Measurements from ENCODE around the gene NUP210L.

The NUP210L gene

GRCh38 chr1:153963850-153964331, 191.0 kb downstream of the NUP210L start:
- Histone ChIP-seq H3K4me2 (ENCODE audit: low read length, poor library complexity, severe bottlenecking) (peak overlapping the region; percentile 85), H3K79me1 (replicated peaks; ENCODE audit: low read length, poor library complexity, severe bottlenecking) (peaks cover 17% of the 10 kb centered on the region), H3K36me3 (ENCODE audit: control insufficient read depth in 1 of 2, insufficient read depth in 2 of 2, low read depth in 1 of 2, low read length in 2 of 2) (peaks cover 16 to 24% of the 10 kb centered on the region in 2 experiments), H2AK5ac (ENCODE audit: low read length, severe bottlenecking) (peak overlapping the region; percentile 11), H2BK12ac (ENCODE audit: low read length in 2 of 2) (peak overlapping the region in 1 of 2 experiments; percentile 75), H4K8ac (ENCODE audit: low read length) (peak overlapping the region; percentile 74), H3K9ac (ENCODE audit: low read length) (peak overlapping the region; percentile 92), H3K27me3 (ENCODE audit: control insufficient read depth in 1 of 2, insufficient read depth in 1 of 2, low read length in 2 of 2) (no peaks in the 10 kb centered on the region), H3K27ac (ENCODE audit: low read length, poor library complexity, severe bottlenecking) (peak overlapping the region; percentile 86), H3K18ac (ENCODE audit: low read depth in 1 of 2, low read length in 2 of 2) (peak overlapping the region; percentile 2 to 67), H2AFZ (ENCODE audit: low read depth, low read length) (peak overlapping the region; percentile 29), H2BK5ac (ENCODE audit: low read depth, low read length, poor library complexity, severe bottlenecking) (no peak overlapping the region), H3K4ac (ENCODE audit: low read depth in 1 of 2, low read length in 2 of 2) (peak overlapping the region; percentile 46 to 92), H3K14ac (ENCODE audit: low read length in 2 of 2) (peak overlapping the region in 1 of 2 experiments; percentile 73), H3K9me3 (ENCODE audit: control insufficient read depth, low read length) (no peaks in the 10 kb centered on the region), H3K23ac (ENCODE audit: low read length in 2 of 2) (peak overlapping the region in 1 of 2 experiments; percentile 2), H2BK120ac (ENCODE audit: low read depth, low read length) (no peak overlapping the region), H3K4me3 (ENCODE audit: insufficient read depth in 1 of 2, low read depth in 1 of 2, low read length in 2 of 2) (peak overlapping the region; percentile 49 to 97), H3K4me1 (ENCODE audit: control insufficient read depth, insufficient read depth, low read depth, low read length) (peaks cover 14% of the 10 kb centered on the region), H4K91ac (ENCODE audit: low read length) (peak overlapping the region; percentile 78), H2BK15ac (ENCODE audit: low read depth, poor library complexity, severe bottlenecking) (peak overlapping the region; percentile 73)
- no peak for DNase-seq
- WGBS: 0% methylated on average over 22 of the region's 22 CpGs

GRCh38 chr1:153963030-153963849, 191.6 kb downstream of the NUP210L start, which contains the start of gene SLC39A1:
SLC39A1 (minus strand) TSS chr1:153963537; CDS start chr1:153962715, 822 bp downstream.
- Histone ChIP-seq H3K4me2 (ENCODE audit: low read length, poor library complexity, severe bottlenecking) (peak within 1 kb of the TSS; percentile 85), H3K9me3 (ENCODE audit: control insufficient read depth, low read length) (no peaks in the 10 kb centered on the region), H3K9ac (ENCODE audit: low read length) (peak within 1 kb of the TSS; percentile 92), H3K18ac (ENCODE audit: low read depth in 1 of 2, low read length in 2 of 2) (peak within 1 kb of the TSS; percentile 75 to 93), H3K14ac (ENCODE audit: low read length in 2 of 2) (peak within 1 kb of the TSS in 1 of 2 experiments; percentile 89), H2BK12ac (ENCODE audit: low read length in 2 of 2) (peak within 1 kb of the TSS; percentile 75 to 78), H3K36me3 (ENCODE audit: control insufficient read depth in 1 of 2, insufficient read depth in 2 of 2, low read depth in 1 of 2, low read length in 2 of 2) (peaks cover 16 to 24% of the 10 kb centered on the region in 2 experiments), H2AK5ac (ENCODE audit: low read length, severe bottlenecking) (peak within 1 kb of the TSS; percentile 11), H2BK15ac (ENCODE audit: low read depth, poor library complexity, severe bottlenecking) (peak within 1 kb of the TSS; percentile 73), H2BK5ac (ENCODE audit: low read depth, low read length, poor library complexity, severe bottlenecking) (peak within 1 kb of the TSS; percentile 71), H4K91ac (ENCODE audit: low read length) (peak within 1 kb of the TSS; percentile 79), H3K23ac (ENCODE audit: low read length in 2 of 2) (peak within 1 kb of the TSS in 1 of 2 experiments; percentile 95), H4K8ac (ENCODE audit: low read length) (peak within 1 kb of the TSS; percentile 74), H3K79me1 (replicated peaks; ENCODE audit: low read length, poor library complexity, severe bottlenecking) (peaks cover 14% of the 10 kb centered on the region), H2AFZ (ENCODE audit: low read depth, low read length) (peak within 1 kb of the TSS; percentile 29), H3K27ac (ENCODE audit: low read length, poor library complexity, severe bottlenecking) (peak within 1 kb of the TSS; percentile 86), H3K27me3 (ENCODE audit: control insufficient read depth in 1 of 2, insufficient read depth in 1 of 2, low read length in 2 of 2) (no peaks in the 10 kb centered on the region), H3K4me3 (ENCODE audit: insufficient read depth in 1 of 2, low read depth in 1 of 2, low read length in 2 of 2) (peak within 1 kb of the TSS; percentile 72 to 97), H3K4ac (ENCODE audit: low read depth in 1 of 2, low read length in 2 of 2) (peak within 1 kb of the TSS; percentile 46 to 93), H3K4me1 (ENCODE audit: control insufficient read depth, insufficient read depth, low read depth, low read length) (peaks cover 11% of the 10 kb centered on the region), H2BK120ac (ENCODE audit: low read depth, low read length) (peak within 1 kb of the TSS; percentile 56)
- under 1% methylated on average over 50 of the region's 54 CpGs for WGBS
- peak; percentile 97 for DNase-seq

- H3K4ac ChIP-seq (ENCODE audit: low read depth in 1 of 2, low read length in 2 of 2): peak overlapping the region; percentile 9 to 93
- H4K91ac ChIP-seq (ENCODE audit: low read length): peak overlapping the region; percentile 14
- peak overlapping the region; percentile 86 for H3K27ac ChIP-seq (ENCODE audit: low read length, poor library complexity, severe bottlenecking)
- peak overlapping the region; percentile 92 for H3K9ac ChIP-seq (ENCODE audit: low read length)
- peak overlapping the region in 1 of 2 experiments; percentile 48 for H3K23ac ChIP-seq (ENCODE audit: low read length in 2 of 2)
- H3K36me3 ChIP-seq (ENCODE audit: control insufficient read depth in 1 of 2, insufficient read depth in 2 of 2, low read depth in 1 of 2, low read length in 2 of 2): peaks cover 16 to 24% of the 10 kb centered on the region in 2 experiments
- no peaks in the 10 kb centered on the region for H3K9me3 ChIP-seq (ENCODE audit: control insufficient read depth, low read length)
- no peak overlapping the region for H2BK5ac ChIP-seq (ENCODE audit: low read depth, low read length, poor library complexity, severe bottlenecking)
- peak overlapping the region; percentile 56 for H2BK120ac ChIP-seq (ENCODE audit: low read depth, low read length)
- 29% methylated on average over 12 of the region's 16 CpGs for WGBS
- H3K18ac ChIP-seq (ENCODE audit: low read depth in 1 of 2, low read length in 2 of 2): peak overlapping the region; percentile 34 to 75
- peaks cover 10% of the 10 kb centered on the region for H3K79me1 ChIP-seq (replicated peaks; ENCODE audit: low read length, poor library complexity, severe bottlenecking)
- H4K8ac ChIP-seq (ENCODE audit: low read length): peak overlapping the region; percentile 65
- peak; percentile 85 for DNase-seq
- no peak overlapping the region for H2BK15ac ChIP-seq (ENCODE audit: low read depth, poor library complexity, severe bottlenecking)
- H3K4me3 ChIP-seq (ENCODE audit: insufficient read depth in 1 of 2, low read depth in 1 of 2, low read length in 2 of 2): peak overlapping the region; percentile 72 to 97
- H2AFZ ChIP-seq (ENCODE audit: low read depth, low read length): no peak overlapping the region
- peak overlapping the region in 1 of 2 experiments; percentile 89 for H3K14ac ChIP-seq (ENCODE audit: low read length in 2 of 2)
- no peak overlapping the region for H2AK5ac ChIP-seq (ENCODE audit: low read length, severe bottlenecking)
- peak overlapping the region; percentile 83 for H3K4me2 ChIP-seq (ENCODE audit: low read length, poor library complexity, severe bottlenecking)
- H3K27me3 ChIP-seq (ENCODE audit: control insufficient read depth in 1 of 2, insufficient read depth in 1 of 2, low read length in 2 of 2): no peaks in the 10 kb centered on the region
- peaks cover 7% of the 10 kb centered on the region for H3K4me1 ChIP-seq (ENCODE audit: control insufficient read depth, insufficient read depth, low read depth, low read length)
- peak overlapping the region; percentile 14 to 81 for H2BK12ac ChIP-seq (ENCODE audit: low read length in 2 of 2)
These were observed 192.5 kb downstream of the NUP210L start for GRCh38 chr1:153962088-153963029.

All from mesenchymal stem cell (in vitro differentiated cells and primary cell).